Stimulated activated CD4-positive, alpha-beta T cell treated with anti-CD3 and anti-CD28 coated beads, TNF-alpha, amount 100 ng/mL, for 24 hours (primary cell): ENCODE results near the gene C16orf86.

Experiments used
- DNase-seq, 3 experiments: peaks; one replicate each; pipeline ENCODE4 v3.0.0-alpha.2; 2020; ENCODE audit warnings: low read depth in 3 of 3

The C16orf86 gene

GRCh38 chr16:67666559-67667452 lies at the start of gene C16orf86, which contains the start of gene ENKD1:
Gene C16orf86, plus strand, starts transcription at chr16:67666814. Its CDS starts 157 bp downstream, at chr16:67666971.
Gene ENKD1, minus strand, starts transcription at chr16:67666750. Its CDS starts 308 bp downstream, at chr16:67666442.
- peak; percentile 53 to 77 (median 64) for DNase-seq

- no peak for DNase-seq
These were observed 38.4 kb upstream of the C16orf86 start for GRCh38 chr16:67628216-67628615.

GRCh38 chr16:67632415-67633172 lies 34.0 kb upstream of the C16orf86 start:
- DNase-seq = no peak

- DNase-seq = no peak
These were observed 29.9 kb upstream of the C16orf86 start for GRCh38 chr16:67636713-67637112.

GRCh38 chr16:67637625-67638024 lies 29.0 kb upstream of the C16orf86 start:
- no peak for DNase-seq

GRCh38 chr16:67641779-67642708 lies 24.6 kb upstream of the C16orf86 start:
- DNase-seq = no peak

GRCh38 chr16:67644038-67644437 lies 22.6 kb upstream of the C16orf86 start:
- no peak for DNase-seq

GRCh38 chr16:67645397-67646121 lies 21.1 kb upstream of the C16orf86 start:
- DNase-seq = no peak

GRCh38 chr16:67647111-67647651 lies 19.4 kb upstream of the C16orf86 start:
- no peak for DNase-seq

- no peak for DNase-seq
These were observed 18.9 kb upstream of the C16orf86 start for GRCh38 chr16:67647681-67648080.

GRCh38 chr16:67648088-67648763 lies 18.4 kb upstream of the C16orf86 start:
- no peak for DNase-seq

- no peak for DNase-seq
These were observed 17.7 kb upstream of the C16orf86 start for GRCh38 chr16:67648764-67649407.

- no peak for DNase-seq
These were observed 17.1 kb upstream of the C16orf86 start for GRCh38 chr16:67649494-67649931.

GRCh38 chr16:67650023-67650422 lies 16.6 kb upstream of the C16orf86 start:
- no peak for DNase-seq

GRCh38 chr16:67651039-67651438 lies 15.6 kb upstream of the C16orf86 start:
- no peak for DNase-seq

GRCh38 chr16:67651847-67652246 lies 14.8 kb upstream of the C16orf86 start:
- no peak for DNase-seq

GRCh38 chr16:67652578-67653127 lies 14.0 kb upstream of the C16orf86 start:
- DNase-seq = no peak

- DNase-seq = no peak
These were observed 13.4 kb upstream of the C16orf86 start for GRCh38 chr16:67653128-67653788.
